ENCODE measurements around the gene GLT8D2.

Gene GLT8D2

GRCh38 chr12:104064031-104064841, 14.2 kb upstream of the GLT8D2 start, which contains the start of gene HCFC2:
Gene HCFC2 (plus strand): TSS chr12:104064531. CDS start chr12:104064561, 30 bp downstream.
- peaks cover 11% of the 10 kb centered on the region for H3K4me1 ChIP-seq (ENCODE audit: control insufficient read depth, insufficient read depth, low read length)

GRCh38 chr12:104063712-104064030, 13.7 kb upstream of the GLT8D2 start:
- peaks cover 11% of the 10 kb centered on the region for H3K4me1 ChIP-seq (ENCODE audit: control insufficient read depth, insufficient read depth, low read length)
- no peaks in the 10 kb centered on the region for H3K27me3 ChIP-seq (ENCODE audit: control insufficient read depth, insufficient read depth, low read length)
- peak overlapping the region; percentile 98 for H3K4me3 ChIP-seq (ENCODE audit: low read length)
- H3K4me2 ChIP-seq (ENCODE audit: low read length), result peak overlapping the region; percentile 86
- H3K9ac ChIP-seq (ENCODE audit: low read depth, low read length), result peak overlapping the region; percentile 96
- H3K9me3 ChIP-seq (replicated peaks; ENCODE audit: low read length), result no peaks in the 10 kb centered on the region
- H3K36me3 ChIP-seq (ENCODE audit: insufficient read depth, low read length), result peaks cover 11% of the 10 kb centered on the region

More at GRCh38 chr12:104064031-104064841, 14.2 kb upstream of the GLT8D2 start, which contains the start of gene HCFC2:
- Histone ChIP-seq H3K4me3 (ENCODE audit: low read length) (peak within 1 kb of the TSS; percentile 98), H3K9ac (ENCODE audit: low read depth, low read length) (peak within 1 kb of the TSS; percentile 96), H3K4me2 (ENCODE audit: low read length) (peak within 1 kb of the TSS; percentile 86), H3K27me3 (ENCODE audit: control insufficient read depth, insufficient read depth, low read length) (no peaks in the 10 kb centered on the region), H3K9me3 (replicated peaks; ENCODE audit: low read length) (no peaks in the 10 kb centered on the region), H3K36me3 (ENCODE audit: insufficient read depth, low read length) (peaks cover 14% of the 10 kb centered on the region)

- Histone ChIP-seq H3K9me3 (replicated peaks; ENCODE audit: low read length) (no peaks in the 10 kb centered on the region), H3K9ac (ENCODE audit: low read depth, low read length) (no peak overlapping the region), H3K4me3 (ENCODE audit: low read length) (no peak overlapping the region), H3K4me1 (ENCODE audit: control insufficient read depth, insufficient read depth, low read length) (peaks cover 13% of the 10 kb centered on the region), H3K36me3 (ENCODE audit: insufficient read depth, low read length) (no peaks in the 10 kb centered on the region), H3K27me3 (ENCODE audit: control insufficient read depth, insufficient read depth, low read length) (no peaks in the 10 kb centered on the region), H3K4me2 (ENCODE audit: low read length) (no peak overlapping the region)
Observed at GRCh38 chr12:104060791-104061190, 10.8 kb upstream of the GLT8D2 start.

GRCh38 chr12:104059963-104060362, 10.0 kb upstream of the GLT8D2 start:
- H3K27me3 ChIP-seq (ENCODE audit: control insufficient read depth, insufficient read depth, low read length), result no peaks in the 10 kb centered on the region
- H3K4me3 ChIP-seq (ENCODE audit: low read length), result no peak overlapping the region
- no peak overlapping the region for H3K4me2 ChIP-seq (ENCODE audit: low read length)
- no peaks in the 10 kb centered on the region for H3K9me3 ChIP-seq (replicated peaks; ENCODE audit: low read length)
- no peak overlapping the region for H3K9ac ChIP-seq (ENCODE audit: low read depth, low read length)
- no peaks in the 10 kb centered on the region for H3K36me3 ChIP-seq (ENCODE audit: insufficient read depth, low read length)
- peaks cover 12% of the 10 kb centered on the region for H3K4me1 ChIP-seq (ENCODE audit: control insufficient read depth, insufficient read depth, low read length)

- H3K27me3 ChIP-seq (ENCODE audit: control insufficient read depth, insufficient read depth, low read length), result no peaks in the 10 kb centered on the region
- no peak overlapping the region for H3K4me2 ChIP-seq (ENCODE audit: low read length)
- H3K9ac ChIP-seq (ENCODE audit: low read depth, low read length), result no peak overlapping the region
- no peak overlapping the region for H3K4me3 ChIP-seq (ENCODE audit: low read length)
- no peaks in the 10 kb centered on the region for H3K36me3 ChIP-seq (ENCODE audit: insufficient read depth, low read length)
- no peaks in the 10 kb centered on the region for H3K9me3 ChIP-seq (replicated peaks; ENCODE audit: low read length)
- peaks cover 12% of the 10 kb centered on the region for H3K4me1 ChIP-seq (ENCODE audit: control insufficient read depth, insufficient read depth, low read length)
Observed at GRCh38 chr12:104058802-104059201, 8.8 kb upstream of the GLT8D2 start.

- H3K4me2 ChIP-seq (ENCODE audit: low read length), result no peak overlapping the region
- no peaks in the 10 kb centered on the region for H3K36me3 ChIP-seq (ENCODE audit: insufficient read depth, low read length)
- H3K4me1 ChIP-seq (ENCODE audit: control insufficient read depth, insufficient read depth, low read length), result peaks cover 6% of the 10 kb centered on the region
- H3K9ac ChIP-seq (ENCODE audit: low read depth, low read length), result no peak overlapping the region
- H3K27me3 ChIP-seq (ENCODE audit: control insufficient read depth, insufficient read depth, low read length), result no peaks in the 10 kb centered on the region
- no peak overlapping the region for H3K4me3 ChIP-seq (ENCODE audit: low read length)
- H3K9me3 ChIP-seq (replicated peaks; ENCODE audit: low read length), result no peaks in the 10 kb centered on the region
Observed at GRCh38 chr12:104057771-104058197, 7.8 kb upstream of the GLT8D2 start.

GRCh38 chr12:104056419-104056972, 6.5 kb upstream of the GLT8D2 start:
- H3K9me3 ChIP-seq (replicated peaks; ENCODE audit: low read length), result no peaks in the 10 kb centered on the region
- no peak overlapping the region for H3K4me2 ChIP-seq (ENCODE audit: low read length)
- H3K36me3 ChIP-seq (ENCODE audit: insufficient read depth, low read length), result no peaks in the 10 kb centered on the region
- peaks cover 6% of the 10 kb centered on the region for H3K4me1 ChIP-seq (ENCODE audit: control insufficient read depth, insufficient read depth, low read length)
- no peak overlapping the region for H3K9ac ChIP-seq (ENCODE audit: low read depth, low read length)
- no peaks in the 10 kb centered on the region for H3K27me3 ChIP-seq (ENCODE audit: control insufficient read depth, insufficient read depth, low read length)
- H3K4me3 ChIP-seq (ENCODE audit: low read length), result no peak overlapping the region

GRCh38 chr12:104055686-104056388, 5.8 kb upstream of the GLT8D2 start:
- peaks cover 6% of the 10 kb centered on the region for H3K4me1 ChIP-seq (ENCODE audit: control insufficient read depth, insufficient read depth, low read length)
- no peaks in the 10 kb centered on the region for H3K9me3 ChIP-seq (replicated peaks; ENCODE audit: low read length)
- H3K36me3 ChIP-seq (ENCODE audit: insufficient read depth, low read length), result no peaks in the 10 kb centered on the region
- no peaks in the 10 kb centered on the region for H3K27me3 ChIP-seq (ENCODE audit: control insufficient read depth, insufficient read depth, low read length)
- no peak overlapping the region for H3K4me3 ChIP-seq (ENCODE audit: low read length)
- H3K4me2 ChIP-seq (ENCODE audit: low read length), result no peak overlapping the region
- no peak overlapping the region for H3K9ac ChIP-seq (ENCODE audit: low read depth, low read length)

- H3K4me3 ChIP-seq (ENCODE audit: low read length), result no peak overlapping the region
- H3K27me3 ChIP-seq (ENCODE audit: control insufficient read depth, insufficient read depth, low read length), result no peaks in the 10 kb centered on the region
- no peak overlapping the region for H3K4me2 ChIP-seq (ENCODE audit: low read length)
- no peaks in the 10 kb centered on the region for H3K9me3 ChIP-seq (replicated peaks; ENCODE audit: low read length)
- no peak overlapping the region for H3K9ac ChIP-seq (ENCODE audit: low read depth, low read length)
- no peaks in the 10 kb centered on the region for H3K36me3 ChIP-seq (ENCODE audit: insufficient read depth, low read length)
- H3K4me1 ChIP-seq (ENCODE audit: control insufficient read depth, insufficient read depth, low read length), result peaks cover 12% of the 10 kb centered on the region
Observed at GRCh38 chr12:104054681-104055346, 4.8 kb upstream of the GLT8D2 start.

GRCh38 chr12:104050436-104050835, 449 bp upstream of the GLT8D2 start:
- Histone ChIP-seq H3K9ac (ENCODE audit: low read depth, low read length) (peak overlapping the region; percentile 68), H3K4me1 (ENCODE audit: control insufficient read depth, insufficient read depth, low read length) (peaks cover 18% of the 10 kb centered on the region), H3K4me3 (ENCODE audit: low read length) (peak overlapping the region; percentile 74), H3K4me2 (ENCODE audit: low read length) (peak overlapping the region; percentile 82), H3K27me3 (ENCODE audit: control insufficient read depth, insufficient read depth, low read length) (no peaks in the 10 kb centered on the region), H3K9me3 (replicated peaks; ENCODE audit: low read length) (no peaks in the 10 kb centered on the region), H3K36me3 (ENCODE audit: insufficient read depth, low read length) (no peaks in the 10 kb centered on the region)

GRCh38 chr12:104049278-104049902, 597 bp downstream of the GLT8D2 start:
- peak overlapping the region; percentile 82 for H3K4me2 ChIP-seq (ENCODE audit: low read length)
- peaks cover 18% of the 10 kb centered on the region for H3K4me1 ChIP-seq (ENCODE audit: control insufficient read depth, insufficient read depth, low read length)
- peak overlapping the region; percentile 68 for H3K9ac ChIP-seq (ENCODE audit: low read depth, low read length)
- no peaks in the 10 kb centered on the region for H3K27me3 ChIP-seq (ENCODE audit: control insufficient read depth, insufficient read depth, low read length)
- no peaks in the 10 kb centered on the region for H3K9me3 ChIP-seq (replicated peaks; ENCODE audit: low read length)
- no peaks in the 10 kb centered on the region for H3K36me3 ChIP-seq (ENCODE audit: insufficient read depth, low read length)
- peak overlapping the region; percentile 74 for H3K4me3 ChIP-seq (ENCODE audit: low read length)
